Measurements from ENCODE around the gene MAGEF1. TPM values are rescaled to one million over a fixed set of nuclear protein-coding genes. Genes with fewer than 3 reads are reported as not detected.
"Not testable (repeated sequence)": the region's sequence is repeated elsewhere in the genome, so short reads cannot be mapped to it uniquely, and the experiment has no call there.

Gene MAGEF1
- polyA plus RNA-seq, 3 donors: 87.1 to 95.8 (median 92.4) TPM

- no peak for DNase-seq (ENCODE audit: low read depth in 3 of 3, low spot score in 2 of 3)
Measured at GRCh38 chr3:184743248-184743647, 31.4 kb upstream of the MAGEF1 start.

DNA sequence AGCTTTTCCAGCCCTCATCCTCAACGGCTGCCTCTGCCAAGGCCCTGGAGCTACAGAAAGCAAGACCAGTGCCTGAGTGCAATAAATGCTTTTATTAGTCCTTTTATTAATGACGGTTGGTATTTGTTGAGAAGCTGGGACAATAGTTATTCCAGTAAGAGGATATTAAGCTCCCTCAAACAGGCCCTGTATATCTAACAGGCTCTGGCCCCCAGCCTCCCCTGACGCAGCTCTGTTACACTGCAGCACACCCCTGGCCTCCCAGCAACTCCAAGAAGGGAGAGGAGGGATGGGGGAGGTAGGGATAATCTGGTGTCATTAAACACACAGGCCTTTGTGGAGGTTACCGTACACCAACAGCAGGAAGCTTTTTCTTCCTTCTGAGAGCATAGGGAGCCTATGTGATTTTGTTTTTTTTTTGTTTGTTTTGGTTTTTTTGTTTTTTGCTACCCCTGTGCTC is 30.8 kb upstream of the MAGEF1 start:
- no peak for DNase-seq (ENCODE audit: low read depth in 3 of 3, low spot score in 2 of 3)

DNA sequence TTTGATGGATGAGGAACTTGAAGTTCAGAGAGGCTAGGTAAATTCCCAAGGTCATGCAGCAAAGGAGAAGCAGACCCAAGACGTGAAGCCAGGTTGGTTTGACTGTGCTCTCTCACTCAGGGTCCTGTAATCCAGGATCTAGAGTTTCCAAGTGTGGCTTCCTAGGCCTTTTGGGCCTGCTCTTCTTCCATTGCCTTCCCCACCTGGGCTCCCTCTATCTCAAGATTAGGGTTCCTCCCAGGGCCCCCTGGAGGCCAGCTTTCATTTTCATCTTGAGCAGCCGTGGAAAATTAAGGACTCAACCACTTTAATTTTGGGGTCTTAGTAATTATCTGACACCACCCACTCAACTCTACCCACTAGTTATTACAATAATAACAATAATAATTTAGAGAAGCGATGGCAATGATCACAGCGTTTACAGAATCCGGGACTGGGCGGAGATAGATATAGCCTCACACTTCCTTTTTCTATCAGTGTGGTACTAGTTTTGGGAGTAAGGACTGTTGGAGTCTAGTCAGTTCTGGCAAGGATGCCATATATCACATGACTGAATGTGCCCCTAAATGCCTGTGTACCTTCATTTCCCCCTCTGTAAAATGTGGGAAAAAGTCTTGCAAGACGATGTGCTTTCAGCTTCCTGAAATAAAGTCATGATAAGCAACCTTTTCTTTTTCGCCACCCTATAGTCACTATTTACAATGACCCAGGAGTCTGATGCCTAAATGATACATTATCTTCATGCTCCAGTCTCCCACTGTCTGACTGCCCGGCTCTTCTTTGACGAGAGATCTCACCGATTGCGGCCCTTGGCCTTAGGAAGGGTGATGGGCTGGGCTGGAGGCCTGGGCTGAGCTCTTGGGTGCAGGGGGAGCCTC is 30.2 kb upstream of the MAGEF1 start:
- no peak for DNase-seq (ENCODE audit: low read depth in 3 of 3, low spot score in 2 of 3)

DNA sequence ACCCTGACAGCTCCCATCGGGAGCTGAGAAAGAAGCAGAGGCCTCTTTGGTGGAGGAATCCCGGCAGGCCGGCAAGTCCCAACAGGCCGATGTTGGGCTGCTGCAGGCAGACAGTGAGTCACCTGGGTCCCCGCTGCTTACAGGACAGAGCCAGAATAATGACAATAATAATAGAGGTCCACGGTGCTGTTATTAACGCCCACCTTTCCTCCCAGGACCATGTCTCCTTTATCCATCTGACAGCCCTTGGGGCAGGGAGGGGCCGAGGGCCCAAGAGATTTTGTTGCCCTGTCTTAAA is 29.3 kb upstream of the MAGEF1 start:
- no peak for DNase-seq (ENCODE audit: low read depth in 3 of 3, low spot score in 2 of 3)

GRCh38 chr3:184740509-184741258 is 28.8 kb upstream of the MAGEF1 start:
- no peak for DNase-seq (ENCODE audit: low read depth in 3 of 3, low spot score in 2 of 3)

DNA sequence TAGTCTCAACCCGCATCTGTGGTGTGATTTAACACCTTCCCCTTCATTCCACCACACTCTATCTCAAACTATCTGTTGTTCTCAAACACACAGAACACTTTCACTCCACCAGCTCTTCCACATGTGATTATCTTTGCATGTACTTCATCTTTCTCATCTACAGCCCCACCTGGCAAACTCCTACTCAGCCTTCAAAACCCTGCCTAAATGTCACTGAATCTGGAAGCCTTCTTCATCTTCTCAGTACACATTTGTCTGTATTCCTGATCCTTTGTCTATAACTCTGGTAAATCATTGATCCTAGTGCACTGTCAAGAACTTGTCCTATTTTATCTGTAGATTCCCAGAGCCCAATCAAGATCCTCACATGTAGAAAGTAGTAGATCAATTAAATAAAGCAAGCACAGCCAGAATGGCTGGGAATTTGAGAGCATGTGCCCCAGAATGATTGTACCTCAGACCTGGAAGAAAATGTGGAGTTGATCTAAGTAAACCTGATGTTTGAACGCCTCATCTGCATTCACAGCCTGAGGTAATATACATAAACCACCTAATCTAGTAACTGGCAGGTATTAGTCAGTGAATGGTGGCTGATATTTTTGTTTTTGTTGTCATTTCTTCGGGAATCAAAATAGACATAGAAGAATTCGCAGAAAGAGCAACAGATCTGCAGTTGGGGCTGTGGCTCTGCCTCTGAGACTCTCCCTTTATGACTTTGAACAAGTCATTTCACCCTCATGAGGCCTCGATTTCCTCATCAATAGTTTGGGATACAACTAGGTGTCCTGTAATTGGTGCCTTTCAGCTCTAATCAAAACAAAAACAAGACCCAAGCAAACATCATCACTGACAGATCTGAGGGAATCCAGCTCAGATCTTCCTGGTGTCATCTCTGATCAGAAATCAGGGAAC is 28.0 kb upstream of the MAGEF1 start:
- no peak for DNase-seq (ENCODE audit: low read depth in 3 of 3, low spot score in 2 of 3)

GRCh38 chr3:184738982-184739381 is 27.1 kb upstream of the MAGEF1 start:
- DNase-seq (ENCODE audit: low read depth in 3 of 3, low spot score in 2 of 3): no peak

GRCh38 chr3:184738506-184738890 is 26.6 kb upstream of the MAGEF1 start:
- DNase-seq (ENCODE audit: low read depth in 3 of 3, low spot score in 2 of 3): no peak

DNA sequence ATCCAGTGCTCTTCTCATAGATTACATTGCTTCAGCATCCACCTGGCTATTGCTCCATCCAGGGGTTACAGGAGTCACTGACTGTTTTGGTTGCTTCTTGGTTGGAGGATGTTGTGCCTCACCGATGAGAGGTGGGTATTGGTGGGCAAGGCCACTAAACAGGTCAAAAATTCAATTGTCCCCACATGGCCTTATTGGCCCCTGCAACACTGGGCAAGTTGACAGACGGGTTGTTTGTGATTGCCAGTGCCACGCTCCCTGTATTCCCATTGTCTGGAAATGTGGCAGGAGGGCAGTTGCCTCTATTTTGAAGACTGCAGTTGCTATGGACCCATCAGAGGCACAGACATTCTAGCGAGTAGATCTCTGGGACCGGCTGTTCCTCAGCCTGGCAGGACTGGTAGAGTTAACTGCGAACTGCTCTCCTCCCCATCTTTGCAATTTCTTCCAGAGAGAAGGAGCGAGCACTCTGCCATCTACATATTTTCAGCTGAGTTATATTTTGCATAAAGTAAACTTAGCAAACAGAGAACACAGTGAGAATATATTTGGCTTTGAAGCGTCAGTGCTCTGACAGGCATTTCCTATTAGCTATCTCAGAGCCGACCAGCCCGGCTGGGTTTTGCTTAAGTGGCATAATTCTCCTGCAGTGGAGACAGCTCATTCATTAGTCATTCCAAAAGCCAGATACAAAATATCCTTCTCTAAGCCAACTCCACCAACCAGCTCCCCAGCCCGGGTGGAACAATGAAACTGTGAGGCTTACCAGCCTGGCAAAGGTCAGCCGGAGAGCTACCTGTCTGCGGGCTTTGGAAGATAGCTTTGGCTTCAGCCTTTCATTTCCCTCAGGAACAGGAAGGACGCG is 26.0 kb upstream of the MAGEF1 start:
- no peak for DNase-seq (ENCODE audit: low read depth in 3 of 3, low spot score in 2 of 3)

GRCh38 chr3:184737063-184737462 is 25.2 kb upstream of the MAGEF1 start:
- DNase-seq (ENCODE audit: low read depth in 3 of 3, low spot score in 2 of 3): no peak

DNA sequence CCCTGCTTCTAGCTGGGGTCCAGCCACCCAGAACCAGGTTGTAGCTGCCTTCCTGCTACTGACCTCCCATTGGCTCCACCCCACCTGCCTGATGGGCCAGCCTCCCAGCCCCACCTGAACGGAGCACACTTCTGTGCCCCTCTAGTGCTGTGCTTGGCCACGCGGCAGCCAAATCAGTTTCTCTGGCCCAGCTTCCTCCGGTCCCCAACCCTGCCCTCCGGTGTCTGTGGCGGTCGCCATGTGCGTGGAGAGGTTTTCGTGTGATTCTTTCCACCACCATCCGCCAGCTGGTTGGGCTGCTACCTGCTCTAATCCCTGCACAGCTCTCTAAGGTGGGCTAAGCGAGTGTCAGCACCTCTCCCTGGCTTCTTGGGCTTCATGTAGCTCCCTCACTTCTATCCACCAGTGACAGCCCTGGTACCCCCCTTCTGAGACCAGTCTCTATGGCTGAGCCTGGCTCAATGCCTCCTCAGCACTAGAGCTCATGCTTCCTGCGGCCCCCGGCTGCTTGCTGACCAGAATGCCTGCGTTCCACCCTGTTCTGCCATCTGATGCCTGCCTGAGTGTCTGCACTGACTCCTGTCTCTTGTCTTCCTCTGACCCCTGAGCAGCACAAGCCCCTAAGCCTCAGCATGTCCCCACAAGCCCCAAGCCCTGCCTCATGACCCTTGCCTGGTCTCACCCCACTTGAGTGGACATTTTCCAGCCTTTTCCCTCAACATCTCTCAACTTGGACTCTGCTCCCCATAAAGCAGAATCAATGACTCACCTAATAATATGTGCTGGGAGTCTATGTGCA is 23.2 kb upstream of the MAGEF1 start:
- no peak for DNase-seq (ENCODE audit: low read depth in 3 of 3, low spot score in 2 of 3)

DNA sequence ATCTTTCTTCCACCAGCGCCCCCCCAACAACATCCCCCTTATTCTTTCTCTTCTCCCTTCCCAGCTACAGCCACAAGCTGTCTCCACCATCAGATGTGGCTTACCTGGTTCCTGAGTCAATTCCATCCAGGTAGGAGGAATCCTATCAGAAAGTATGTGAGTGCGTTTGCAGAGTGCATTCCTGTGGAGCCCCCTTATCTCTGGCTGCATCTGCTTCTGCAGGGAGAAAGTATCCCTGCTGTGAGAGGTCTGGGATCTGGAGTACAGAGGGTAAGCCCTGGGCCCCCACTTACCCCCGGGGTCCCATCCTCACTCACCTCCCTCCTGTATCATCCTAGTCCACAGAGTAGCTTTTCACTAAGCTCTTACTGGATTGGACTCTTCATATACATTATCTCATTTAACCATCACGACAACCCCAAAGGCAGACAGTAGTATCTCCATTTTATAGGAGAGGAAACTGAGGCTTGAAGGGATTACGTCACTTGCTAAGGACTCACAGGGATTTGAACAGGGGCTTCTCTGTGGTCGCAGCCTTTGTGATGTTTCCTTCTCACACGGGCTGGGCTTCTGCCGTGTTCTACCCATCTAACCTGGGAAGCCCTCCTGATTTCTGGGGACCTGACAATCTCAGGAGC is 22.2 kb upstream of the MAGEF1 start:
- no peak for DNase-seq (ENCODE audit: low read depth in 3 of 3, low spot score in 2 of 3)

DNA sequence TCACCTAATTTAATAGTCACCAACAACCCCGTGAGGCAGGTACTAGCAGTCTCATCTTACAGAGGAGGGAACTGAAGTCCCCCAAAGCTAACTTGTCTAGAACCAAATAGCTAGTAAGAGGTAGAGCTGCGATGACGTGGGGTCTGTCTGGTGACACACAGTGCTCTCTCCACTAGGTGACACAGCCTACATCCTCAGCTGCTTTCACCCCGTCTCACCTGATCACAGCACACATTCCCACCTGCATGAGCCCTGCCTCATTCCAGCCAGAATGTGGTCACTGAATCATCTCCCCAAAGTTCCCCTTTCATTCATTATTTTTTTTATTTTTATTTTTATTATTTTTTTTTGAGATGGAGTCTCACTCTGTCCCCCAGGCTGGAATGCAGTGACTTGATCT is 21.3 kb upstream of the MAGEF1 start:
- no peak for DNase-seq (ENCODE audit: low read depth in 3 of 3, low spot score in 2 of 3)

DNA sequence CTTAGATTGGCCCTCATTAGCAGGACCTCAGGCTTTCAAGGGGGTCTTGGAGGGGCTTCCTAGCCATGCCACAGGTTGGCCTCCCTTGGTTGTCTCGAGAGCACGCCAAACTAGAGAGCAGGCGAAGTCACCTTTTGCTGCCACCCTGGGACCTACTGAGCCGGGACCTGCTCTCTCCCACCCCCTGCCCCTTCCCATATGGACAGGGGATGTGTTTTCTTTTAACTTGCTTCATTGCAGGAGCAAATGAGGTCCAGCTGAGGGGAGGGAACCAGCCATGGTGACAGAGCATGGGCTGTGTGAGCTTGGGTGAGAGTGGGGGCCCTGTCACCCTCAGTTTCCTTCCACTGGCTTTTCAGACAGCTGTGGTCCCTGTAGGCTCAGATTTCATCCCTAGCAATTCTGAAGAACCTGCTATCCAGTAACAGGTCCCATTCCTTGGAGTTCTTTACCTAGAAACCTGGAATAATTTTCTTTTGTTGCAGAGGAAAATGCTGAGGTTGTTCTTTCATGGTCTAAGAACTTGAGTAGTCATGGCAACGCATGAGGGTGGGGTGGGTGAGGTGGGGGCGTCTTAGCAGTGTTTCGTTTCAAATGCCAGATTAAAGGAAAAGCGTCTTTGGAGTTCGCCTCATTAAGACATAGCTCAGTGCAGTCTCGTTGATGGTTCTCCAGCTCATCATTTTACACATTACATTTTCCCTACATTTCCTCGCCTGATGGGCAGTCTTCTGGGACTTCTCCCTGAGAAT is 20.1 kb upstream of the MAGEF1 start:
- DNase-seq (ENCODE audit: low read depth in 3 of 3, low spot score in 2 of 3): no peak

DNA sequence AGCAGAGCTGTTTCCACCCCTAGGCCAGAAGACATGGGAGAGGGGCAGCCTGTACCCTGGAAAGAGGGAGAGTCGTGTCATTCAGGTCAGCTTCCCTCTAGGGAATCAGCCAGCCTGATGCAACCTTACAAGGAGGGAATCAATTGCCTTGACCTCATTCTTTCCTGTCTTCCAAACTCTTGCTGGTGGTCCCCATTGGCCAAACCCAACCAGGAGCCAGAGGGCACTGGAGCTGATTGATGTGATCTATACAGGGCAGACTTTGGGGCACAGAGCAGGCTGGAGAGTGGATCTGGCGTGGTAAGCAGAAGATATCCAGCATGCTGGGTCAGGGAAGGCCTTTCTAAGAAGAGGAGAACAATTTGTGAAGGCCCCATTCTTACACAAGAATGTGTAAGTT is 19.1 kb upstream of the MAGEF1 start:
- no peak for DNase-seq (ENCODE audit: low read depth in 3 of 3, low spot score in 2 of 3)

DNA sequence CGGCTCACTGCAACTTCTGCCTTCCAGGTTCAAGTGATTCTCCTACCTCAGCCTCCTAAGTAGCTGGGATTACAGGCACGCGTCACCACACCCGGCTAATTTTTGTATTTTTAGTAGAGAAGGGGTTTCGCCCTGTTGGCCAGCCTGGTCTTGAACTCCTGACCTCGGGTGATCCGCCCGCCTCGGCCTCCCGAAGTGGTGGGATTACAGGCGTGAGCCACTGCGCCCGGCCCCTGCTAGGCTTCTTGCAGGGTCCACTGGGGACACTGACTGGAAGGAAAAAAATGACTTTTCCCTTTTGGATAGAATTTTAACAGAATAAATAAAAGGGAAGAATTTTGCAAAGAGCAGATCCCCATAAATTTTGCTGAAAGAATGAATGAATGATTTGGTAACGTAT is 17.3 kb upstream of the MAGEF1 start:
- not testable (repeated sequence) for DNase-seq (ENCODE audit: low read depth in 3 of 3, low spot score in 2 of 3)

DNA sequence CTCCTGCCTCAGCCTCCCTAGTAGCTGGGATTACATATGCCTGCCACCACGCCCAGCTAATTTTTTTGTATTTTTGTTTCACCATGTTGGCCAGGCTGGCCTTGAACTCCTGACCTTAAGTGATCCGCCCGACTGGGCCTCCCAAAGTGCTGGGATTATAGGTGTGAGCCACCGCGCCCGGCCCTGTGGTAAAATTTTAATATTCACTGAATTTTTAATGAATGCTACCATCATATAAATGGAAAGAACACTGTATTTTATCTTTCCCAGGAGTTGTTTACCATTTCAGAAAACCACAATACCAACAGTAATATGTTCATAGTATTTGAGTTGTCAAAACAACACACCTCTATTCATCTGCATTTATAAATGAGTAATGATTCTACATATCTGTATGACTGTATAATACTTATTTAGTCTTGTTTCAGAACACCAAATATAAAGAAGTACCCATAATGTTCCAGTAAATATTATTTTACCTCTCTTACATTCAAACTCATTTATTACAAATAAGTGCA is 16.2 kb upstream of the MAGEF1 start:
- no peak for DNase-seq (ENCODE audit: low read depth in 3 of 3, low spot score in 2 of 3)
